ENCODE results near the gene ASCL5. TPM values are rescaled to one million over a fixed set of nuclear protein-coding genes. Genes with fewer than 3 reads are reported as not detected.

The ASCL5 gene
- total and polyA plus RNA-seq, 2 donors = 0.14 TPM; not detected in 1

DNA sequence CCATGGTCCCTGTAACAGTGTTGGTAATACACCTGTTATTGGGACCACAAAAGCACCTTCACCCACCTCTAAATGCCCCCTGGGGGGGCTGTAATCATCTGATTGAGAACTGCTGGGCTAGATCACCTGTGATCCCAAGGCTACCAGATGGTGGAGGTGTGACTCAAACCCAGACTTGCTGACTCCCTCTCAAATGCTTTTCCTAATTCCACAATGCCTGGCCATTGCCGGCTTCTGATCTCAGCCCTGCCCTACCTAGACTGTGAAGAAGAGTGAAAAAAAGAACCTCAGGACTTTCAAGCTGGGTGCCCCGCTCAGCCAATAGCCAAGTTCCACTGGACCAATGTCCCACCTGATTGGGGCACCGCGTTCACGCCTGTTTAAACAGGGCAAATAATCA, 17.7 kb upstream of the ASCL5 start:
- Histone ChIP-seq H3K4me3 (ENCODE audit: low read length in 2 of 2) (no peak overlapping the region), H3K4me1 (ENCODE audit: control insufficient read depth in 2 of 2, insufficient read depth in 2 of 2, low read length in 2 of 2) (no peaks in the 10 kb centered on the region), H3K27ac (ENCODE audit: low read depth in 1 of 2, low read length in 1 of 2) (no peak overlapping the region), H3K36me3 (ENCODE audit: control insufficient read depth in 2 of 2, insufficient read depth in 2 of 2, low read length in 1 of 2) (peaks cover 51 to 62% of the 10 kb centered on the region in 2 donors), H3K27me3 (ENCODE audit: control insufficient read depth in 2 of 2, insufficient read depth in 1 of 2, low read length in 1 of 2) (no peaks in the 10 kb centered on the region), H3K9me3 (ENCODE audit: control insufficient read depth in 2 of 2, insufficient read depth in 1 of 2, low read length in 1 of 2) (no peaks in the 10 kb centered on the region)
- WGBS = 79% methylated on average over 5 of the region's 5 CpGs
- no peak for DNase-seq (ENCODE audit: low read depth in 6 of 9, low spot score in 9 of 9)

DNA sequence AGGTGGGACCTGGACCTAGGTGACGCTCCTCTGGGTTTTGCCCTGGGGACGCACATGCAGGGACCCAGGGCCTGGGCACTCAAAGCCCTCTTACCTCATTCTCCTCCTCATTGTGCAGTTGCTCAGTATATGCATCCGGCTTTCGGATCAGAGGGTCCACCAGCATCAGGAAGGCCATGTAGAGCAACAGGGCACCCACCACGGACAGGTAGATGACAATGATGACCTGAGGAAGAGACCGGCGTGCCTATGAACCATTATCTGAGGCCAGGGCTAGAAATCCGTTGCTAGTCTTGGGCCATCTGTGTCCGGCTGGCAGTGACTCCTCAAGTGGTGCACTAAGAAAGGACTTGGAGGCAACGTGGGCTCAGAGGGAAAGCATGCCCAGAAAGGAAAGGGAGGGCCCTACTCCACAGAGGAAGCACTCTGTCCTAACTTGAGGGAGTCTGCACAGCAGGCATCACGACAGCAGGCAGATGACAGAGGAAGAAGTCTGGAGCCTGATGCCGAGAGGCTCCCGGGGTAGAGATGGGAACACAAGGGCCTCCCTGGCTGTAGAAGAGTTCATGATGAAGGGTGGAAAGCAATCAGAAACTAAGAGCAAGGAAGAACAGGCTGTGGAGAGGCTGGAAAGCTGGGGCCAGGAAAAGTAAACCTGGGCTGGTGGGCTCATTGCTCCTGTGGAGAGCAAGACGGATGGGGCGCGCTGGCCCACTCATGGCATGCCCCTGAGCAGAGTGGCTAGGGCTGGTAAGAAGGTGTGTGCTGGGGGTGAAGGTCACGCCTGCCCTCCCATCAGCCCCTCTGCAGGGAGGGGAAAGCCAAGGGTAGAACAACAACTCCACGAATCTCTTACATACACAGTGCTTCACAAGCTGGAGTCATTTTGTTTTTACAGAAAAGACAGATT, 17.0 kb upstream of the ASCL5 start:
- Histone ChIP-seq H3K9me3 (ENCODE audit: control insufficient read depth in 2 of 2, insufficient read depth in 1 of 2, low read length in 1 of 2) (no peaks in the 10 kb centered on the region), H3K27ac (ENCODE audit: low read depth in 1 of 2, low read length in 1 of 2) (no peak overlapping the region), H3K4me3 (ENCODE audit: low read length in 2 of 2) (no peak overlapping the region), H3K4me1 (ENCODE audit: control insufficient read depth in 2 of 2, insufficient read depth in 2 of 2, low read length in 2 of 2) (no peaks in the 10 kb centered on the region), H3K27me3 (ENCODE audit: control insufficient read depth in 2 of 2, insufficient read depth in 1 of 2, low read length in 1 of 2) (no peaks in the 10 kb centered on the region), H3K36me3 (ENCODE audit: control insufficient read depth in 2 of 2, insufficient read depth in 2 of 2, low read length in 1 of 2) (peaks cover 51 to 69% of the 10 kb centered on the region in 2 donors)
- no peak for DNase-seq (ENCODE audit: low read depth in 6 of 9, low spot score in 9 of 9)
- WGBS = 95% methylated on average over 18 of the region's 18 CpGs

DNA sequence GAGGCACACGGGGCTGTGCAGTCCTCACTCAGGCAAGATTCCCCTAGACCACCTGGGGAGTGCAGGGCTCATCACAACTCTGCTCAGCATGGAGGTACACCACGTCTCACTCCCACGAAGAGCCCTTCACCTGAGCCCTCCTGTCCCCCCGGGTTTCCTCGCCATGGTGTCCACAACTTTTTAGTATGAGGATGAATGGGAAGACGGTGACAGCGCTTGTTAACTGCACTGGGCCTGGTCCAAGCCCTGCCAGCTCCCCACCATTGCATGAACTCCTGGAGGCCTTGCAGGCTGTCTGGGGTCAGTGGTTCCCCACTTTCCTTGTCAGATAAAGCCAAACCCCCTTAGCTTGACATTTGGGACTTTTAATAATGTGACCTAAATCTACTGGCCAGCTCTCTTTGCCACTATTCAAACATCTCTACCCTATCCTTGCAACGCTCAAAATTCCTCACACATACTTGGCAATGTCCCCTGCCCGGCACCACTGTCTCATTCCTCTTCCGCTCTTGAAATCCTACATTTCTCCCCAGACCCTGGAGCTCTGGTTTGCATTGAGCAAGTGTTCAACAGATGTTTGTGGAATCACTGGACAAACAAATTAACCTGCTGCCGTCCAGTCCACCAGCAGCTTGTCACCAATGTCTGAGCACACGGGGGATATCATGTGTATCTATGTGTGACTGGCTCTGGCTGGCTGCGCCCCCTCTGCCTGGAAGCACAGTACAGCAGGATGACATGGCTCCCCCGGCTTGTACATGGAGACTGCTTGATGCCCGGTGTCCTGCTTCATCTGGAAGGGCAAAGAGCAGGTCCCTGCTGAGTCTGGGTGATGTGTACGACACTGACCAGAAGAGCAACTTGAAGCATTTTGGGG, 16.1 kb upstream of the ASCL5 start:
- DNase-seq (ENCODE audit: low read depth in 6 of 9, low spot score in 9 of 9) = no peak
- Histone ChIP-seq H3K27me3 (ENCODE audit: control insufficient read depth in 2 of 2, insufficient read depth in 1 of 2, low read length in 1 of 2) (no peaks in the 10 kb centered on the region), H3K27ac (ENCODE audit: low read depth in 1 of 2, low read length in 1 of 2) (no peak overlapping the region), H3K4me3 (ENCODE audit: low read length in 2 of 2) (no peak overlapping the region), H3K9me3 (ENCODE audit: control insufficient read depth in 2 of 2, insufficient read depth in 1 of 2, low read length in 1 of 2) (no peaks in the 10 kb centered on the region), H3K4me1 (ENCODE audit: control insufficient read depth in 2 of 2, insufficient read depth in 2 of 2, low read length in 2 of 2) (no peaks in the 10 kb centered on the region), H3K36me3 (ENCODE audit: control insufficient read depth in 2 of 2, insufficient read depth in 2 of 2, low read length in 1 of 2) (peaks cover 50 to 70% of the 10 kb centered on the region in 2 donors)
- 97% methylated on average over 16 of the region's 16 CpGs for WGBS

DNA sequence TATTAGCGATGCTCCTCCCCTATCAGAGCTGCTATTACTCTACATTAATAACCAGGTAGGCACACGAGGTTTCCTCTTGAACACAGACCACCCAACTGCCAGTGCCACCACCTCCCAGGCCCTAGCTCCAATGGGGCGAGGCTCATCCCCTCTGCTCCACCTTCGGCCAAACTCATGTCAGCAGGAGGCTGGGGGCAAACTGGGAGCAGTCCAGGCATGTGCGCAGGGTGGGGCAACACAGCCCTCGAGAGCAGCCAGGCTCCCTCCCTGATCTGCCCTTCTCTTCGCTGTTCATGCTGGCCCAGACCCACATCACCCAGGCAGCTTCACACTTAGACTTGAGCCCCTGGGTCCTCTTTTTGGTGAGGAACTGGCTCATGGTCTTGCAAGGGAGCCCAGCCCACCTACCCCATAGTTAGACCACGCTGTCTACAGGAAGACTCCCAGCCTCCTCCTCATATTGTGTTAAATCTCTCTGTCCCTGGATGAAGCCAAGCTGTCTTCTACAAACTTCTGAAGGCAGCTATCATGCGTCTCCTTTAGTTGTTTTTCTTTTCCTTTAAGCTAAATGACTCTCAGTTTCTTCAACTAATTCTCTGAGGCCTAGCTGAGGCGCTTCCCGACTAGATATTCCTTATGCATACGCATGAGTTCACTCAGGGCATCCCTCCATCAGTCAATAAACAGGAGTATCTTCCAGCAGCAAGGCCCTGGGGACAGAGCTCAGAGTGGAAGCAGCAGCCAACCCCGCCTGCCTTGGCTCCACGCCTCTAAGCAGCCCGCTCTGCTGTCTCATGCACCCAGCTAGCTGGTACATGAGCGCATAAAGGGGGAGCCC, 15.2 kb upstream of the ASCL5 start:
- DNase-seq (ENCODE audit: low read depth in 6 of 9, low spot score in 9 of 9) = no peak
- 97% methylated on average over 16 of the region's 16 CpGs for WGBS
- peaks cover 50 to 66% of the 10 kb centered on the region in 2 donors for H3K36me3 ChIP-seq (ENCODE audit: control insufficient read depth in 2 of 2, insufficient read depth in 2 of 2, low read length in 1 of 2)
- H3K27ac ChIP-seq (ENCODE audit: low read depth in 1 of 2, low read length in 1 of 2) = no peak overlapping the region
- H3K27me3 ChIP-seq (ENCODE audit: control insufficient read depth in 2 of 2, insufficient read depth in 1 of 2, low read length in 1 of 2) = no peaks in the 10 kb centered on the region
- no peaks in the 10 kb centered on the region for H3K4me1 ChIP-seq (ENCODE audit: control insufficient read depth in 2 of 2, insufficient read depth in 2 of 2, low read length in 2 of 2)
- no peaks in the 10 kb centered on the region for H3K9me3 ChIP-seq (ENCODE audit: control insufficient read depth in 2 of 2, insufficient read depth in 1 of 2, low read length in 1 of 2)
- H3K4me3 ChIP-seq (ENCODE audit: low read length in 2 of 2) = no peak overlapping the region

DNA sequence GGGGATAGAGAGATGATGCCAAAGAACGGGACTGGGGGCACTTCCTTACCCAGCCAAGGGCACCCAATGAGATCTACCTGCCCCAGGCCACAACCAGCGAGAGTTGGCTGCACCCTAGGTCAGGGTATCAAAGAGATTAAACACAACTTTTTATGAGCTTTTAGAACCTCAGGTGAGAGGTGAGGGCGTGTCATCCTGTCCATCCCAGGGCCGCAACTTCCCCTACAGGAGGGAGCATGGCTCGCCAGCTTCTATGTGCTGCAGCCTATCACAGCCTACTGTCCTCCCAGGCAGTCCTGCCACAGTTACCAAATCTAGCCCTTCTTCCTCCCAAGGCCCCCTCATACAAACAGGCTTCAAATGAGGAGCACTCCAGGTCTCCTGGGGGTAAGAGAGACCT, 14.4 kb upstream of the ASCL5 start:
- Histone ChIP-seq H3K9me3 (ENCODE audit: control insufficient read depth in 2 of 2, insufficient read depth in 1 of 2, low read length in 1 of 2) (no peaks in the 10 kb centered on the region), H3K4me1 (ENCODE audit: control insufficient read depth in 2 of 2, insufficient read depth in 2 of 2, low read length in 2 of 2) (no peaks in the 10 kb centered on the region), H3K36me3 (ENCODE audit: control insufficient read depth in 2 of 2, insufficient read depth in 2 of 2, low read length in 1 of 2) (peaks cover 49 to 65% of the 10 kb centered on the region in 2 donors), H3K27ac (ENCODE audit: low read depth in 1 of 2, low read length in 1 of 2) (no peak overlapping the region), H3K4me3 (ENCODE audit: low read length in 2 of 2) (no peak overlapping the region), H3K27me3 (ENCODE audit: control insufficient read depth in 2 of 2, insufficient read depth in 1 of 2, low read length in 1 of 2) (no peaks in the 10 kb centered on the region)
- 98% methylated on average over 5 of the region's 5 CpGs for WGBS
- no peak for DNase-seq (ENCODE audit: low read depth in 6 of 9, low spot score in 9 of 9)

DNA sequence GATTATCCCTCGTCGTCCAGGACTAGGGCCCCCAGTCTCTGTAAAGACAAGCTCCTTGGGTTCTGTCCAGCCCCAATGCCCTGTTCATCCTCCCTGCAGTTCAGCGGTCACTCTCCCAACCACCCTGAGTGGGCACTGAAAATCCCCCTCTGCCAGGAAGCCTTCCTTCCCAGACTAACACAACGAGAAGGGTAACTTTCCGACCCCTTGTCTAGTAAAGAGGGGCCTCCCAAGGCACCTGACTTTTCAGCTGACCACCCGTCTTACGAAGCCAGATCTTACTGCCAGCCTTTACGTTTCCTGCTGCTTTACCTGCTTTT, 13.9 kb upstream of the ASCL5 start:
- Histone ChIP-seq H3K9me3 (ENCODE audit: control insufficient read depth in 2 of 2, insufficient read depth in 1 of 2, low read length in 1 of 2) (no peaks in the 10 kb centered on the region), H3K4me1 (ENCODE audit: control insufficient read depth in 2 of 2, insufficient read depth in 2 of 2, low read length in 2 of 2) (no peaks in the 10 kb centered on the region), H3K4me3 (ENCODE audit: low read length in 2 of 2) (no peak overlapping the region), H3K27me3 (ENCODE audit: control insufficient read depth in 2 of 2, insufficient read depth in 1 of 2, low read length in 1 of 2) (no peaks in the 10 kb centered on the region), H3K27ac (ENCODE audit: low read depth in 1 of 2, low read length in 1 of 2) (no peak overlapping the region), H3K36me3 (ENCODE audit: control insufficient read depth in 2 of 2, insufficient read depth in 2 of 2, low read length in 1 of 2) (peaks cover 48 to 66% of the 10 kb centered on the region in 2 donors)
- WGBS = 97% methylated on average over 8 of the region's 8 CpGs
- DNase-seq (ENCODE audit: low read depth in 6 of 9, low spot score in 9 of 9) = no peak

DNA sequence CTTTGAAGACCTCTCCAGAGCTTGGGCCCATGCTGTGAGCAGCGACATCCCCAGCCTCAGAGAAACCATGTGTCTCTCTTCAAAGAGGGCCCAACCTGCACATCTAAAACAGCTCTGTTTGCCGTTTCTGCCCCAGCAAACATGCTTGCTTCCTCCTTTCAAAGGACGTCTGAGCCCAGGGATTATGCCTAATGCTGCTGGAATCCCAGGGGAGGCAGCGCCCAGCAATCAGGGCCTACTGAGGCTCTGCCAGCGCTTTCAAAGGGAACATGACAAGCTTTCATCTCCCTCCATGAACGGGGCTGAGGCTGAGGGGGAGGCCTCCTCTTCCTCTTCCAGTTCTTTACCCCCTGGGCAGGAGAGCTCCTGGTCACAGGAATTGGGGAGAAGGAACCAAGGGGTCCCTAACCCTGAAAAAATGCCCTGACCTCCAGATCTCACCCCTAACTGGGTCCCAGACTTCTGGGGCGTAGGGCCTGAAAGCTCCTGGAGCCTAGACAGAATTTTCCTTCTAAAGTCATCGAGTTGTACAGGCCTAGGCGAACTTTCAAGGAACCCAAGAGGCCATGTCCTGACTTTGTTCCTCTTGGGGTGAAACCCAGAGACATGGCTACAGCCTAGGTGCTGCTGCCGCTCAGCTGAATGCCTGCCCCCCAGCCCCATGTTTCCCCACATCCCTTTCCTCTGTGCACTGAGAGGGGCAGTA, 13.4 kb upstream of the ASCL5 start:
- Histone ChIP-seq H3K36me3 (ENCODE audit: control insufficient read depth in 2 of 2, insufficient read depth in 2 of 2, low read length in 1 of 2) (peaks cover 50 to 65% of the 10 kb centered on the region in 2 donors), H3K27me3 (ENCODE audit: control insufficient read depth in 2 of 2, insufficient read depth in 1 of 2, low read length in 1 of 2) (no peaks in the 10 kb centered on the region), H3K27ac (ENCODE audit: low read depth in 1 of 2, low read length in 1 of 2) (no peak overlapping the region), H3K4me1 (ENCODE audit: control insufficient read depth in 2 of 2, insufficient read depth in 2 of 2, low read length in 2 of 2) (no peaks in the 10 kb centered on the region), H3K4me3 (ENCODE audit: low read length in 2 of 2) (no peak overlapping the region), H3K9me3 (ENCODE audit: control insufficient read depth in 2 of 2, insufficient read depth in 1 of 2, low read length in 1 of 2) (no peaks in the 10 kb centered on the region)
- WGBS = 95% methylated on average over 10 of the region's 10 CpGs
- DNase-seq (ENCODE audit: low read depth in 6 of 9, low spot score in 9 of 9) = no peak

DNA sequence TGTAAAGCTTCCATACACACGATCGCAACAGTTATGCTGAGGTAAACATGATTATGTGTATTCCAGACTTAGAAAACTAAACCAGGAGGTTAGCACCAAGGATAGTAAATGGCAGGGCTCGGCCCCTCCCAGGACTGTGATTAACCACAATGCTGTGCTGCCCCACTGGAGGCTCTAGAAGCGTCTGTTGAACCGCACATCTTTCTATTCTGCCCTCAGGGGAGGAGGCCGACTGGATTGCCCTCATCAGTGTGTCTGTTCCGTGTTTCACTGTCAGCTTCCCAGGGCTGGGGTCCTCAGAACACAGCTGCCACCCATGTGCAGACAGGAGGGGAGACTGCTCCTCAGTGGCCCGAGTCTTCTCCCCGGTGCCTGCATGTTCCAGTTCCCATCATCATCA, 12.8 kb upstream of the ASCL5 start:
- H3K27ac ChIP-seq (ENCODE audit: low read depth in 1 of 2, low read length in 1 of 2) = no peak overlapping the region
- H3K36me3 ChIP-seq (ENCODE audit: control insufficient read depth in 2 of 2, insufficient read depth in 2 of 2, low read length in 1 of 2) = peaks cover 51 to 63% of the 10 kb centered on the region in 2 donors
- WGBS = 97% methylated on average over 9 of the region's 9 CpGs
- no peaks in the 10 kb centered on the region for H3K27me3 ChIP-seq (ENCODE audit: control insufficient read depth in 2 of 2, insufficient read depth in 1 of 2, low read length in 1 of 2)
- H3K4me3 ChIP-seq (ENCODE audit: low read length in 2 of 2) = no peak overlapping the region
- no peak for DNase-seq (ENCODE audit: low read depth in 6 of 9, low spot score in 9 of 9)
- H3K9me3 ChIP-seq (ENCODE audit: control insufficient read depth in 2 of 2, insufficient read depth in 1 of 2, low read length in 1 of 2) = no peaks in the 10 kb centered on the region
- no peaks in the 10 kb centered on the region for H3K4me1 ChIP-seq (ENCODE audit: control insufficient read depth in 2 of 2, insufficient read depth in 2 of 2, low read length in 2 of 2)
